Esophagus muscularis mucosa (tissue), 3 donors: ENCODE measurements around the gene ACE.

Experiments used
- CTCF ChIP-seq, 3 experiments: fragments of 200-600 bp in 2 of 3; fragments of 450-650 bp in 1 of 3; sonication (generic) in 2 of 3; IDR thresholded peaks; one replicate each; pipeline ENCODE4 v1.5.1; 2017 to 2019; ENCODE audit warnings: antibody characterized with exemption in 3 of 3, mild to moderate bottlenecking in 2 of 3, moderate library complexity in 1 of 3
- POLR2A ChIP-seq: fragments of 450-650 bp; IDR thresholded peaks from one replicate; pipeline ENCODE4 v1.6.1; 2017; ENCODE audit warnings: antibody characterized with exemption, moderate library complexity, mild to moderate bottlenecking, low read depth

- TF ChIP-seq POLR2A (no peak), CTCF (IDR thresholded peaks at IDR 0.05) (no peak)
Observed at GRCh38 chr17:63474174-63474573, 2.7 kb upstream of the ACE start.
